Left ventricle myocardium inferior (tissue), 1 donor: ENCODE measurements around the gene BLOC1S5. TPM values are rescaled to one million over a fixed set of nuclear protein-coding genes. Genes with fewer than 3 reads are reported as not detected.

Experiments used
- DNase-seq: peaks from one replicate; pipeline ENCODE4 v3.0.0-alpha.2; 2020
- H3K27ac ChIP-seq: fragments of 200-600 bp; replicated peaks from 2 replicates; pipeline ENCODE4 v1.8.0; 2021
- H3K27me3 ChIP-seq: fragments of 200-600 bp; 2 replicates; pipeline ENCODE4 v1.8.0; 2021; ENCODE audit warnings: low read depth
- H3K36me3 ChIP-seq: fragments of 200-600 bp; 2 replicates; pipeline ENCODE4 v1.8.0; 2021
- H3K4me1 ChIP-seq: fragments of 200-600 bp; 2 replicates; pipeline ENCODE4 v1.8.0; 2021
- H3K4me3 ChIP-seq: fragments of 200-600 bp; 2 replicates; pipeline ENCODE4 v1.8.0; 2021; ENCODE audit warnings: mild to moderate bottlenecking, moderate library complexity
- H3K9me3 ChIP-seq: fragments of 200-600 bp; replicated peaks from 2 replicates; pipeline ENCODE4 v1.8.0; 2021
- CTCF ChIP-seq: fragments of 200-600 bp; IDR thresholded peaks from 2 replicates; pipeline ENCODE4 v1.8.0; 2021; ENCODE audit warnings: antibody characterized with exemption, mild to moderate bottlenecking, borderline replicate concordance
- intact Hi-C: fragments of 100-400 bp; cut with micrococcal nuclease; formaldehyde crosslinking; loops from one replicate; pipeline ENCODE4 v1.11.0; 2022
- total RNA-seq: library from RNA; stranded (reverse); fragmentation: NEBNext Ultra II Directional; extraction: Animal tissue kit (Norgen Biotek cat#: 25700); gene quantifications from one replicate; pipeline ENCODE4 v1.2.1, GENCODE V29; 2021
- donor health status: DM: no; HTN: yes; CAD: no; lungs with severe emphysema.

Gene BLOC1S5
- total RNA-seq, 1 donor from 2014 or later, result 8.5 TPM

DNA sequence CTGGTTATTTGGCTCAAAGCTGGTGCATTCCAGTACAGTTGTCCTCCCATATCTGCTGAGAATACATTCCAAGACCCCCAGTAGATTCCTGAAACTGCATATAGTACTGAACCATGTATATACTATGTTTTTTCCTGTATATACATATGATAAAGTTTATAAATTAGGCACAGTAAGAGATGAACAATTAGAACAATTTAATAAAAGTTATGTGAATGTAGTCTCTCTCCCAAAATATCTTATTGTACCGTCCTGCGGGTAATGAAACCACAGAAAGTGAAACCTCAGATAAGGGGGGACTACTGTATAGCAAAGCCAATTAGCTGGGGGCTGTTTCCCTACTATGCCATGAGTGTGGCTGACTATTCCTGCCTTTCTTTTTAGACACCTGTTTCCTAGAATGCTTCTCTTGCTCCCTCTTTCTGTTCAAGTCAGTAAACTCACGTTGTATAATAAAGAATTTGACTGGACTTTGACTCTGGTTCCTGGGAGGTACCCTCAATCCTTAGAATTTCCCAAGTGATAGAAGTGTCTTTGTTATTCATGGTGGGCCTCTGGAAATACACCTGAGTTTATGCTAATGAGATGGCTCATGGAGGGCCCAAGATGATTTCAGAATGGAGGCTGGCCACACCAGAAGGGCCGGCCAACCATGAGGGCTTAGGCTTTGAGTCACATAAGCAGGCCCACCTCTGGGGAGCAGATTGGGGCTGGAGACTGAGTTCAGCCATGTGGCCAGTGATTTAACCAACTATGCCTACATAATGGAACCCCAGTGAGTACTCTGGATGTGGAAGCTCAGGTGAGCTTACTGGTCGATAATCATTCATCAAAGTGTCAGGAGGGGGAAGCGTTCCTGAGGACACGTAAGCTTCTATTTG lies 689 bp upstream of the BLOC1S5 start:
- H3K4me1 ChIP-seq, result peaks cover 23% of the 10 kb centered on the region
- no peak for TF ChIP-seq CTCF
- H3K27ac ChIP-seq, result peak overlapping the region; percentile 94
- DNase-seq, result no peak
- H3K4me3 ChIP-seq, result peak overlapping the region; percentile 95
- H3K27me3 ChIP-seq, result no peaks in the 10 kb centered on the region
- intact Hi-C loops, result no loop called here
- peaks cover 17% of the 10 kb centered on the region for H3K36me3 ChIP-seq
- no peaks in the 10 kb centered on the region for H3K9me3 ChIP-seq

DNA sequence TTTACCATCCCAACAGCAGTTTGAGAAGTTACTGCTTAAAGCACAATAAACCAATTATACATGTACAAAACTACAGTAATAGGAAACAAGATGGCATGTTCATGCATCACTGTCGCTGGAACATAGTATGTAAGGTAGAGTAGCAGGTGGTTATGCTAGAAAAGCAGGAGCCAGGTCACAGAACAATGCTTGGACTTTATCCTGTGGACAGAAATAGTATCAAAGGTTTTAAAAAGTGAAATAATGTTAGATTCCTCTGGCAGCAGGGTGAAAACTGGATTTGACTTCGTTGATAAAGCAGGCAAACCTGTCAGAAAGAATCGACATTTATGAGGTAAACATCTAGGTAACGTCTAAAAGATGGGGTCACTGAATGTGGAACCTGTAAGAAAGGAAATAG lies 2.5 kb downstream of the BLOC1S5 start:
- H3K4me3 ChIP-seq, result no peak overlapping the region
- no peaks in the 10 kb centered on the region for H3K9me3 ChIP-seq
- DNase-seq, result no peak
- no peaks in the 10 kb centered on the region for H3K27me3 ChIP-seq
- H3K36me3 ChIP-seq, result peaks cover 24% of the 10 kb centered on the region
- no peak overlapping the region for H3K27ac ChIP-seq
- TF ChIP-seq CTCF, result no peak
- intact Hi-C loops, result no loop called here
- peaks cover 32% of the 10 kb centered on the region for H3K4me1 ChIP-seq

- intact Hi-C loops, result no loop called here
- Histone ChIP-seq H3K9me3 (no peaks in the 10 kb centered on the region), H3K27ac (no peak overlapping the region), H3K4me1 (peaks cover 32% of the 10 kb centered on the region), H3K27me3 (no peaks in the 10 kb centered on the region), H3K4me3 (no peak overlapping the region), H3K36me3 (peaks cover 30% of the 10 kb centered on the region)
- no peak for DNase-seq
- no peak for TF ChIP-seq CTCF
Observed at GRCh38 chr6:8060346-8060745, 3.8 kb downstream of the BLOC1S5 start.

- Histone ChIP-seq H3K36me3 (peaks cover 30% of the 10 kb centered on the region), H3K4me3 (no peak overlapping the region), H3K9me3 (no peaks in the 10 kb centered on the region), H3K27me3 (no peaks in the 10 kb centered on the region), H3K4me1 (peaks cover 24% of the 10 kb centered on the region), H3K27ac (no peak overlapping the region)
- TF ChIP-seq CTCF, result peak; percentile 60
- intact Hi-C loops, result loop anchor here (5.0 kb wide), 1 partner anchor 337 kb away; no protein-coding TSS in a partner anchor
- DNase-seq, result no peak
Observed at GRCh38 chr6:8059129-8059528, 5.1 kb downstream of the BLOC1S5 start.

GRCh38 chr6:8057793-8058192 lies 6.4 kb downstream of the BLOC1S5 start:
- no peak overlapping the region for H3K27ac ChIP-seq
- DNase-seq, result no peak
- intact Hi-C loops, result loop anchor here (5.0 kb wide), 1 partner anchor 335 kb away; no protein-coding TSS in a partner anchor
- no peaks in the 10 kb centered on the region for H3K27me3 ChIP-seq
- peaks cover 30% of the 10 kb centered on the region for H3K36me3 ChIP-seq
- H3K9me3 ChIP-seq, result no peaks in the 10 kb centered on the region
- H3K4me3 ChIP-seq, result no peak overlapping the region
- no peak for TF ChIP-seq CTCF
- H3K4me1 ChIP-seq, result peaks cover 11% of the 10 kb centered on the region
